Neural cell (in vitro differentiated cells): ENCODE measurements around the gene ENPP1. TPM values are rescaled to one million over a fixed set of nuclear protein-coding genes. Genes with fewer than 3 reads are reported as not detected.

Experiments used
- H2AFZ ChIP-seq: fragments of 200-600, 300-800 bp; sonication (generic), shearing (Covaris generic); 2 replicates; pipeline ENCODE4 v1.6.0; 2014; ENCODE audit warnings: low read depth, mild to moderate bottlenecking, antibody characterized with exemption, low read length, moderate library complexity
- H3F3A ChIP-seq: fragments of 200-600 bp; shearing (Covaris generic); 2 replicates; pipeline ENCODE4 v1.6.1; 2016; ENCODE audit warnings: mild to moderate bottlenecking, moderate library complexity, mixed read lengths, antibody characterized with exemption, low read length; ENCODE audit not compliant: insufficient read depth, poor library complexity, severe bottlenecking
- H3K27ac ChIP-seq: fragments of 200-600, 300-800 bp; sonication (generic), shearing (Covaris generic); 2 replicates; pipeline ENCODE4 v1.5.1; 2014; ENCODE audit warnings: mild to moderate bottlenecking, low read length, moderate library complexity
- H3K27me3 ChIP-seq: fragments of 300-800, 200-600 bp; sonication (generic), shearing (Covaris generic); 2 replicates; pipeline ENCODE4 v1.6.0; 2014; ENCODE audit warnings: mild to moderate bottlenecking, low read depth, low read length, moderate library complexity; ENCODE audit not compliant: insufficient read depth
- H3K36me3 ChIP-seq: fragments of 300-800, 200-600 bp; sonication (generic), shearing (Covaris generic); 2 replicates; pipeline ENCODE4 v1.5.1; 2014; ENCODE audit warnings: mild to moderate bottlenecking, antibody characterized with exemption, low read length, moderate library complexity; ENCODE audit not compliant: insufficient read depth
- H3K4me2 ChIP-seq: fragments of 300-800, 200-600 bp; sonication (generic), shearing (Covaris generic); 2 replicates; pipeline ENCODE4 v1.6.0; 2014; ENCODE audit warnings: mild to moderate bottlenecking, low read length
- H3K4me3 ChIP-seq: fragments of 300-800, 200-600 bp; sonication (generic), shearing (Covaris generic); 2 replicates; pipeline ENCODE4 v1.5.1; 2014; ENCODE audit warnings: mild to moderate bottlenecking, low read length, moderate library complexity
- H3K79me2 ChIP-seq: fragments of 200-600 bp; shearing (Covaris generic); replicated peaks from 2 replicates; pipeline ENCODE4 v1.6.0; 2014; ENCODE audit warnings: mild to moderate bottlenecking, low read length, moderate library complexity; ENCODE audit not compliant: insufficient read depth
- H3K9ac ChIP-seq: fragments of 300-800, 200-600 bp; sonication (generic), shearing (Covaris generic); 2 replicates; pipeline ENCODE4 v1.6.1; 2016; ENCODE audit warnings: mild to moderate bottlenecking, low read length, mixed read lengths
- H3K9me2 ChIP-seq: fragments of 200-600 bp; shearing (Covaris generic); 2 replicates; pipeline ENCODE4 v1.6.1; 2016; ENCODE audit warnings: mild to moderate bottlenecking, low read length, mixed read lengths; ENCODE audit not compliant: insufficient read depth
- H3K9me3 ChIP-seq: fragments of 200-600, 300-800 bp; sonication (generic), shearing (Covaris generic); 2 replicates; pipeline ENCODE4 v1.6.1; 2016; ENCODE audit warnings: mild to moderate bottlenecking, mixed run types, low read length, moderate library complexity, mixed read lengths
- H4K20me1 ChIP-seq: fragments of 200-600 bp; shearing (Covaris generic); 2 replicates; pipeline ENCODE4 v1.6.1; 2016; ENCODE audit warnings: mild to moderate bottlenecking, mixed run types; ENCODE audit not compliant: insufficient read depth
- CTCF ChIP-seq: fragments of 450-650 bp; IDR thresholded peaks from 2 replicates; pipeline ENCODE4 v1.5.1; 2014; ENCODE audit warnings: antibody characterized with exemption, mild to moderate bottlenecking, moderate library complexity; ENCODE audit not compliant: poor library complexity, severe bottlenecking
- EP300 ChIP-seq: fragments of 450-650 bp; conservative IDR thresholded peaks from 2 replicates; pipeline ENCODE4 v1.6.1; 2014; ENCODE audit warnings: antibody characterized with exemption, mild to moderate bottlenecking, moderate library complexity; ENCODE audit not compliant: poor library complexity, severe bottlenecking
- EZH2 ChIP-seq: fragments of 200-600, 300-800 bp; shearing (Covaris generic), sonication (generic); IDR thresholded peaks from 2 replicates; pipeline ENCODE4 v1.6.1; 2014; ENCODE audit warnings: antibody characterized with exemption, low read length, borderline replicate concordance, mild to moderate bottlenecking; ENCODE audit not compliant: insufficient read depth, poor library complexity, severe bottlenecking
- MXI1 ChIP-seq: fragments of 450-650 bp; conservative IDR thresholded peaks from 2 replicates; pipeline ENCODE4 v1.6.1; 2014; ENCODE audit warnings: antibody characterized with exemption, mild to moderate bottlenecking; ENCODE audit not compliant: poor library complexity, severe bottlenecking
- POLR2AphosphoS5 ChIP-seq: IDR thresholded peaks from 2 replicates; pipeline ENCODE4 v1.6.1; 2012
- RAD21 ChIP-seq: fragments of 450-650 bp; conservative IDR thresholded peaks from 2 replicates; pipeline ENCODE4 v1.6.1; 2014; ENCODE audit warnings: antibody characterized with exemption, mild to moderate bottlenecking, moderate library complexity
- REST ChIP-seq: IDR thresholded peaks from 2 replicates; pipeline ENCODE4 v1.6.1; 2012; ENCODE audit warnings: borderline replicate concordance
- SMC3 ChIP-seq: fragments of 450-650 bp; conservative IDR thresholded peaks from 2 replicates; pipeline ENCODE4 v1.6.1; 2014; ENCODE audit warnings: antibody characterized with exemption, mild to moderate bottlenecking, moderate library complexity; ENCODE audit not compliant: poor library complexity
- TAF1 ChIP-seq: IDR thresholded peaks from 2 replicates; pipeline ENCODE4 v1.6.1; 2012; ENCODE audit warnings: low read depth
- polyA plus RNA-seq: library from polyadenylated mRNA; depleted of rRNA; stranded (reverse); fragments of >200 nt; gene quantifications from 2 replicates; pipeline ENCODE4 v1.2.3, GENCODE V29; 2014

The ENPP1 gene
- polyA plus RNA-seq, 1 donor from 2014 or later, result not detected

GRCh38 chr6:131840441-131840840, 32.6 kb downstream of the ENPP1 start:
- no peak overlapping the region for H3K4me2 ChIP-seq

GRCh38 chr6:131840936-131841583, 33.2 kb downstream of the ENPP1 start:
- Histone ChIP-seq H3K4me3 (no peak overlapping the region), H4K20me1 (no peaks in the 10 kb centered on the region), H3K9me2 (no peaks in the 10 kb centered on the region), H3K4me2 (no peak overlapping the region), H3K27me3 (no peaks in the 10 kb centered on the region), H3K9me3 (no peaks in the 10 kb centered on the region), H3K27ac (no peak overlapping the region), H3K9ac (no peak overlapping the region), H3K79me2 (no peaks in the 10 kb centered on the region), H2AFZ (no peak overlapping the region), H3K36me3 (no peaks in the 10 kb centered on the region), H3F3A (no peaks in the 10 kb centered on the region)
- TF ChIP-seq TAF1 (no peak), EZH2 (no peak), RAD21 (no peak), SMC3 (no peak), POLR2AphosphoS5 (no peak), MXI1 (no peak), EP300 (no peak), CTCF (no peak)

More at GRCh38 chr6:131840441-131840840, 32.6 kb downstream of the ENPP1 start:
- Histone ChIP-seq H4K20me1 (no peaks in the 10 kb centered on the region), H3K9me3 (no peaks in the 10 kb centered on the region), H3K27ac (no peak overlapping the region), H3K4me3 (no peak overlapping the region), H3K79me2 (no peaks in the 10 kb centered on the region), H3F3A (no peaks in the 10 kb centered on the region), H3K36me3 (no peaks in the 10 kb centered on the region), H3K27me3 (no peaks in the 10 kb centered on the region), H3K9me2 (no peaks in the 10 kb centered on the region), H2AFZ (no peak overlapping the region), H3K9ac (no peak overlapping the region)
- TF ChIP-seq RAD21 (no peak), SMC3 (no peak), CTCF (no peak), TAF1 (no peak), REST (no peak), EP300 (no peak), MXI1 (no peak), POLR2AphosphoS5 (no peak), EZH2 (no peak)
